ENCODE measurements around the gene E4F1. TPM values are rescaled to one million over a fixed set of nuclear protein-coding genes. Genes with fewer than 3 reads are reported as not detected.
"Not testable (repeated sequence)": the region's sequence is repeated elsewhere in the genome, so short reads cannot be mapped to it uniquely, and the experiment has no call there.

Gene E4F1
- total RNA-seq, 3 donors from 2014 or later: 44.3 to 48.7 (median 45.3) TPM

DNA sequence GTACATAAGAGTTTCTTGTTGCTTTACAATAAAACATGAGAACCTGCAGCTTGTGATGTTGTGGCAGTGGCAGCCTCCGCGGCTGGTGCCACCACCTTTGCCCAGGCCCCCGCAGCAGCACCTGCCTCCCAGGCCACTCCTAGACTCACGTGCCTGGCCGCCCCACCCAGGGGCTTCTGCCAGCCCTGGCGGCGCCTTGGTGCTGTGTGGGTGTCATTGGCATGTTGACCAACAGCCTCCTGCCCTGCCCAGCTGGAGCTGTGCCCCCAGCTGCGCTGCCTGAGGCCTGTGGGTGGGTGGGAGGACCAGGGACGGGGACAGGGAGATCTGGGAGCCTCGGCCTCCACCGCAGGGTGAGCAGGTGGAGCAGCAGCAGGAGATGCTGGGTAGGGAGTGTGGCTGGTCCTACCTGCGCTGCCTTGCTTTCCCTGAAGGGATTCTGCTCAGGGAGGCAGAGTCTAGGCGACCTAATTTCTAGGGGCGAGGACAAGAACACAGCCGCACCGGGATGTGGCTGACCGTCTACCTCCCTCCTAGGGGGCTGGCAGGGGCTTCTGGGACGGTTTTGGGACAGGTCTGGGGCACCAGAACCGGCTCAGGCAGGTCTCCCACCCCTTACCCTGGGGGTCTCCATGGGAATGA, 12.4 kb downstream of the E4F1 start:
- peaks cover 14% of the 10 kb centered on the region for H3K36me3 Mint-ChIP-seq (ENCODE audit: insufficient read depth)
- peak; percentile 8 to 13 for ATAC-seq
- no peaks in the 10 kb centered on the region for H3K27me3 Mint-ChIP-seq (ENCODE audit: low read depth)
- no peak for DNase-seq
- H3K4me1 Mint-ChIP-seq (ENCODE audit: low read depth): no peaks in the 10 kb centered on the region
- H3K9me3 Mint-ChIP-seq: no peaks in the 10 kb centered on the region
- no peak overlapping the region for H3K4me3 Mint-ChIP-seq

DNA sequence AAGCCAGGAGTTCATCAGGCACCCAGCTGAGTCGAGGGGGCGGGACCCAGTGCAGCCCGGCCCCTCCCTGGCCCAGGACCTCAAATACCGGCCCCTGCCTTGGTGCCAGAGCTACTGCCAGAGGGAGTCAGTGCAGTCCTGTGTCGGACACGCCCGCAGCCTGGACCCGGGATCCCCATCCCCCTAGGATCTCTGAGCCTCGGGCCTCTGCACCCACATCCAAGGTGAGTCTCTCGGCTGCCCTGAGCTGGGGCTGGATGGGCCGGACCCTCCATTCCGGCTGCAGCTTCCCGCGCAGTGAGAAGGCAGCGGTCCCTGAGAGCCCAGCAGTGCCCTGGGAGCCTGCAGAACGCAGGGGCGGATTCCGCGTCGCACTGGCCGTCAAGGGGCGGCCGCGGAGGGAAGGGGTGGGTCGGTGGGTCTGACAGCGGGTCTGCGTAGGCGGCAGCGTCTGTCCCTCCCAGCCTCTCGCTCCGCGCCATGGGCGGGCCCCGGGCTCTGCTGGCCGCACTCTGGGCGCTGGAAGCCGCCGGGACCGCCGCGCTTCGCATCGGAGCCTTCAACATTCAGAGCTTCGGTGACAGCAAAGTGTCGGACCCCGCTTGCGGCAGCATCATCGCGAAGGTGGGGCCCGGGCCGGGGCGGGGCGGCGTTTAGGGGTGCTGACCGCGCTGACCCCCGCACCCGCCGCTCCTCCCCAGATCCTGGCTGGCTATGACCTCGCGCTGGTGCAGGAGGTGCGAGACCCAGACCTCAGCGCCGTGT, 13.1 kb downstream of the E4F1 start, which contains the start of gene DNASE1L2:
TSS of gene DNASE1L2 (plus strand) at position 108 of the 765 bp plus-strand sequence. CDS start at position 481, 373 bp downstream.
- no peak within 1 kb of the TSS for H3K4me3 Mint-ChIP-seq
- H3K4me1 Mint-ChIP-seq (ENCODE audit: low read depth): no peaks in the 10 kb centered on the region
- H3K36me3 Mint-ChIP-seq (ENCODE audit: insufficient read depth): peaks cover 14% of the 10 kb centered on the region
- no peaks in the 10 kb centered on the region for H3K9me3 Mint-ChIP-seq
- ATAC-seq: peak in 1 of 2 donors; percentile 23
- H3K27me3 Mint-ChIP-seq (ENCODE audit: low read depth): no peaks in the 10 kb centered on the region
- no peak for DNase-seq

- H3K36me3 Mint-ChIP-seq (ENCODE audit: insufficient read depth): peaks cover 11% of the 10 kb centered on the region
- H3K4me3 Mint-ChIP-seq: no peak overlapping the region
- DNase-seq: no peak
Measured at GRCh38 chr16:2237102-2237482, 13.7 kb downstream of the E4F1 start.

DNA sequence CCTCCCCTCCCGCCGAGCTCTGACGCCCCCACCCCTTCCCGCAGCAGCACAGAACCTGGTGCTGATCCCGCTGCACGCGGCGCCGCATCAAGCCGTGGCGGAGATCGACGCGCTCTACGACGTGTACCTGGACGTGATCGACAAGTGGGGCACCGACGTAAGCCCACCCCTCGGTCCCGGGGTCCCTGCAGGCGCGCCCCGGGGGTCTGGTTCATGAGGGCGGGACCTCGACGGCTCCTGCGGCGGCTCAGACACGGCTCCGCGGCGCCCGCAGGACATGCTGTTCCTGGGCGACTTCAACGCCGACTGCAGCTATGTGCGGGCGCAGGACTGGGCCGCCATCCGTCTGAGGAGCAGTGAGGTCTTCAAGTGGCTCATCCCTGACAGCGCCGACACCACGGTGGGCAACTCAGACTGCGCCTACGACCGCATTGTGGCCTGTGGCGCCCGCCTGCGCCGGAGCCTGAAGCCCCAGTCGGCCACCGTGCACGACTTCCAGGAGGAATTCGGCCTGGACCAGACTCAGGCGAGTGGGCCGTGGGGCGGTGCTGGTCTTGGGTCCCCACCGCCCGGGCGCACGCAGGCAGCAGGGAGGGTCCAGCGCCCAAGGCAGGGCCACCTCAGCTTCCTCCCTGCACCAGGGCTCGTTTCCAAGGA, 14.2 kb downstream of the E4F1 start:
- ATAC-seq (no peak), DNase-seq (no peak)
- Mint-ChIP-seq H3K27me3 (ENCODE audit: low read depth) (no peaks in the 10 kb centered on the region), H3K9me3 (no peaks in the 10 kb centered on the region), H3K36me3 (ENCODE audit: insufficient read depth) (peaks cover 13% of the 10 kb centered on the region), H3K4me3 (no peak overlapping the region), H3K4me1 (ENCODE audit: low read depth) (no peaks in the 10 kb centered on the region)

More at GRCh38 chr16:2237102-2237482, 13.7 kb downstream of the E4F1 start:
- Mint-ChIP-seq H3K9me3 (no peaks in the 10 kb centered on the region), H3K27me3 (ENCODE audit: low read depth) (no peaks in the 10 kb centered on the region), H3K4me1 (ENCODE audit: low read depth) (no peaks in the 10 kb centered on the region)
- ATAC-seq: no peak

DNA sequence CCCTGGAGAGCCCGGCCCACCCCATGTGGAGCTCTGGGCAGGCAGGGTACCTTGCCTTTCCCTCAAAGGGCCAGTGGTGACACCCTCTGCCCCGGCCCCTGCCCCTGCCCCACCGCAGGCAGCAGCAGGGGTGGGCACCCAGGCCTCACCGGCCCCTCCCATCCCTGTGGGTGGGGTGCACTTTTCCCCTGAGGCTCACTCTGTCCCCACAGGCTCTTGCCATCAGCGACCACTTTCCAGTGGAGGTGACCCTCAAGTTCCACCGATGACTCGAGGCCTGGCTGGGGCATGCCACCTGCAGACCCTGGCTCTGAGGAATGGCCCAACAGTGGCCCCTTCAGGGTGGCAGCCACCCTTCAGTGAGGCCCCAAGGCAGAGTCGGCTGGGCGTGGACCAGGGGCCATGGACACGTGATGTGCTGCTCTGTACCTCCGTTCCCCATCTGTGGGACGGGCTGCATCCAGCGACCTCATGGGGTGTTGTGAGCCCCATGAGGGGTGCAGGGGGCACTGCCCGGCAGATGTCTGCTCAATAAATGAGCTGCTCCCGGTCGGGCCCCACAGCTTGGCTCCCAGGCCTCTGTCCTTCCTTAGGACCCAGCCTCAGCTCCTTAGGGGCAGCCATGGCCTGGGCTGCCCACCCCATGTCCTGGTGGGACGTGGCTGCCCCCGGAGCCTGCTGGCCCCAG, 14.9 kb downstream of the E4F1 start:
- Mint-ChIP-seq H3K36me3 (ENCODE audit: insufficient read depth) (peaks cover 13% of the 10 kb centered on the region), H3K9me3 (no peaks in the 10 kb centered on the region), H3K27me3 (ENCODE audit: low read depth) (no peaks in the 10 kb centered on the region), H3K4me1 (ENCODE audit: low read depth) (no peaks in the 10 kb centered on the region), H3K4me3 (no peak overlapping the region)
- DNase-seq (no peak), ATAC-seq (no peak)

- no peak overlapping the region for H3K4me3 Mint-ChIP-seq
- no peak for DNase-seq
- no peaks in the 10 kb centered on the region for H3K4me1 Mint-ChIP-seq (ENCODE audit: low read depth)
- no peaks in the 10 kb centered on the region for H3K27me3 Mint-ChIP-seq (ENCODE audit: low read depth)
- H3K9me3 Mint-ChIP-seq: no peaks in the 10 kb centered on the region
- no peak for ATAC-seq
- peaks cover 10% of the 10 kb centered on the region for H3K36me3 Mint-ChIP-seq (ENCODE audit: insufficient read depth)
Measured at GRCh38 chr16:2238838-2239675, 15.7 kb downstream of the E4F1 start.

- not testable (repeated sequence) for H3K4me3 Mint-ChIP-seq
Measured at GRCh38 chr16:2240331-2240730, 16.9 kb downstream of the E4F1 start.

DNA sequence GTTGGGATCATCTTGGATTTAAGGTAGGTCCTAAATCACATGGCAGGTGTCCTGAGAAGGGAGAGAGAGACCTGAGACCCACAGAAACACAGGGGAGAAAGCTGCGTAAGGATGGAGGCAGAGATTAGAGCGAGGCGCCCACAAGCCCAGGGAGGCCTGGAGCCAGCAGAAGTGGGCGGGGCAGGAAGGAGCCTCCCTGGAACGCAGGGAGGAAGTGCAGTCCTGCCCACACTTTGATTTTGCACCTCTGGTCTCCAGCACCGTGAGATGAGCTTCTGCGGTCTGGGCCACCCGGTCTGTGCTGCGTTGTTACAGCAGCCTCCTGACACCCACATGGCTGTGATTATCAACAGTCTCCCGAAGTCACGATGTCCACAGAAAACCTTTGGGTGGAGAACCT, 19.2 kb downstream of the E4F1 start:
- Mint-ChIP-seq H3K9me3 (no peaks in the 10 kb centered on the region), H3K36me3 (ENCODE audit: insufficient read depth) (peaks cover 5% of the 10 kb centered on the region), H3K27me3 (ENCODE audit: low read depth) (no peaks in the 10 kb centered on the region), H3K4me3 (no peak overlapping the region), H3K4me1 (ENCODE audit: low read depth) (no peaks in the 10 kb centered on the region)
- no peak for ATAC-seq
- DNase-seq: no peak

More at GRCh38 chr16:2240331-2240730, 16.9 kb downstream of the E4F1 start:
- not testable (repeated sequence) for ATAC-seq; H3K9me3 Mint-ChIP-seq; H3K4me1 Mint-ChIP-seq (ENCODE audit: low read depth); H3K27me3 Mint-ChIP-seq (ENCODE audit: low read depth); DNase-seq; H3K36me3 Mint-ChIP-seq (ENCODE audit: insufficient read depth)

GRCh38 chr16:2243031-2243528, 19.7 kb downstream of the E4F1 start:
- no peaks in the 10 kb centered on the region for H3K27me3 Mint-ChIP-seq (ENCODE audit: low read depth)
- no peak for ATAC-seq
- no peak overlapping the region for H3K4me3 Mint-ChIP-seq
- no peaks in the 10 kb centered on the region for H3K9me3 Mint-ChIP-seq
- H3K4me1 Mint-ChIP-seq (ENCODE audit: low read depth): no peaks in the 10 kb centered on the region
- DNase-seq: no peak
- peaks cover 5% of the 10 kb centered on the region for H3K36me3 Mint-ChIP-seq (ENCODE audit: insufficient read depth)

GRCh38 chr16:2243781-2244180, 20.4 kb downstream of the E4F1 start:
- H3K9me3 Mint-ChIP-seq: no peaks in the 10 kb centered on the region
- H3K4me1 Mint-ChIP-seq (ENCODE audit: low read depth): no peaks in the 10 kb centered on the region
- peak in 1 of 2 donors; percentile 25 for ATAC-seq
- no peak overlapping the region for H3K4me3 Mint-ChIP-seq
- DNase-seq: no peak
- H3K36me3 Mint-ChIP-seq (ENCODE audit: insufficient read depth): peaks cover 5% of the 10 kb centered on the region
- no peaks in the 10 kb centered on the region for H3K27me3 Mint-ChIP-seq (ENCODE audit: low read depth)

DNA sequence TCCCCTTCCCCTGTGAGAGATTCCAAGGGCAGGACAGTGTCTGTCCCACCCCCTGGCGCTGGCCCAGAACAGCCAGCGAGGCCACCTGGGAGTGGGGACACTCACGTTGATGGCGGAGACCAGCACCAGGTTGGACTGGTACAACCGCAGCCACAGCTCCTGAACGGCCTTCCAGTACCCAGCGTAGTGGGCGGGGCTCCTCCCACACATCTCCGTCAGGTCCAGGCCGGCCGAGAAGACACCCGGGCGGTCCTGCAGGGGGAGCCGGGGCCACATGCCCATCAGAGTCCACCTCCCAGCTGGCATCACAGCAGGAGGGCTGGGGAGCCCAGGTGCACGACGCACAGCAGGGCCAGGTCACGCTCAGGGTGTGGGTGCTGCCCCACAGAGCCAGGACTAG, 20.9 kb downstream of the E4F1 start:
- DNase-seq (no peak), ATAC-seq (no peak)
- no peaks in the 10 kb centered on the region for H3K9me3 Mint-ChIP-seq
- no peaks in the 10 kb centered on the region for H3K4me1 Mint-ChIP-seq (ENCODE audit: low read depth)
- no peaks in the 10 kb centered on the region for H3K27me3 Mint-ChIP-seq (ENCODE audit: low read depth)
- H3K4me3 Mint-ChIP-seq: no peak overlapping the region
- peaks cover 5% of the 10 kb centered on the region for H3K36me3 Mint-ChIP-seq (ENCODE audit: insufficient read depth)

GRCh38 chr16:2244926-2245795, 21.8 kb downstream of the E4F1 start:
- Mint-ChIP-seq H3K4me1 (ENCODE audit: low read depth) (no peaks in the 10 kb centered on the region), H3K9me3 (no peaks in the 10 kb centered on the region), H3K4me3 (no peak overlapping the region), H3K27me3 (ENCODE audit: low read depth) (no peaks in the 10 kb centered on the region), H3K36me3 (ENCODE audit: insufficient read depth) (peaks cover 5% of the 10 kb centered on the region)
- DNase-seq (no peak), ATAC-seq (no peak)
